NCI-H69 (cell line): ENCODE results near the gene ZNF609.
A peak's percentile ranks its signal among the peaks of the same experiment; 100 is the strongest.

Experiments used
- DNase-seq: peaks from one replicate; lab custom pipeline; 2025; lab: John Stamatoyannopoulos, UW

Gene ZNF609

GRCh38 chr15:64460206-64460723 is at the start of gene ZNF609:
Gene ZNF609, plus strand, starts transcription at chr15:64460578. Its CDS starts 38,842 bp downstream, at chr15:64499420.
- DNase-seq = peak; percentile 98

DNA sequence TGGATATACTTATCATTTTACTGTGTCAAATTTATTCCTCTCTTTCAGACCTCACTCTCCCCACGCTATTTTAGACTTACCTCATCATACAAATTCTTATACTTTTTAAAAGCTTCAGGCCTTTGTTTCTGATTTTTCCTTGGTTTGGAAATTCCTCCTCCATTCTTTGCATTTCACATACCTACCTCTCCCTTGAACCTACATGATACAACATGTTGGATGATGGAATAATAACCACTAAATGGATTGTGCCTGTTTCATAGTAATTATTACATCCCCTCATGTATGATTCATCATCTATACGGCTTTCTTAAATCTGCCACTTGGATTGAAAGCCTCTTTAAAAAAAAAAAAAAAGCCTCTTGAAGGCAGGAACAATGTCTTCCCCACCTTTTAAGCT is 48.2 kb upstream of the ZNF609 start:
- no peak for DNase-seq

- no peak for DNase-seq
These were observed 37.7 kb upstream of the ZNF609 start for GRCh38 chr15:64422697-64423096.

GRCh38 chr15:64423970-64424369 is 36.4 kb upstream of the ZNF609 start:
- DNase-seq = no peak

DNA sequence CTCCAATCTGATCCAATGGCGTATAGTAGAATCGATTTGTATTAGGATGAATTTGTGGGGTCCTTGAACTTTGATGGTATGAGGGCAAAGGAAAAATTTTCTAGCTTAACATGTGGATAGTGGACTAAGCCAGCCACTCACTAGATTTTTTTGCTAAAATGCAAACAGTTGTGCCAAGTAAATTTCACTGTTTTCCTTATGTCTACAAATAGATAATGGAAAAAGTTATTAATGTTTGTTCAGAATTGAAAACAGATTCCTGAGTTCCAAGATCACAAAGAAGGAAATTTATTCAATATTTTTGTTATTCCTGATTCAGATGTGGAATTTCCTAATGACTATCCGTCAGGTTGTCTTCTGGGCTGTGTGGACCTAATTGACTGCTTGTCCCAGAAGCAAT is 35.2 kb upstream of the ZNF609 start:
- no peak for DNase-seq

DNA sequence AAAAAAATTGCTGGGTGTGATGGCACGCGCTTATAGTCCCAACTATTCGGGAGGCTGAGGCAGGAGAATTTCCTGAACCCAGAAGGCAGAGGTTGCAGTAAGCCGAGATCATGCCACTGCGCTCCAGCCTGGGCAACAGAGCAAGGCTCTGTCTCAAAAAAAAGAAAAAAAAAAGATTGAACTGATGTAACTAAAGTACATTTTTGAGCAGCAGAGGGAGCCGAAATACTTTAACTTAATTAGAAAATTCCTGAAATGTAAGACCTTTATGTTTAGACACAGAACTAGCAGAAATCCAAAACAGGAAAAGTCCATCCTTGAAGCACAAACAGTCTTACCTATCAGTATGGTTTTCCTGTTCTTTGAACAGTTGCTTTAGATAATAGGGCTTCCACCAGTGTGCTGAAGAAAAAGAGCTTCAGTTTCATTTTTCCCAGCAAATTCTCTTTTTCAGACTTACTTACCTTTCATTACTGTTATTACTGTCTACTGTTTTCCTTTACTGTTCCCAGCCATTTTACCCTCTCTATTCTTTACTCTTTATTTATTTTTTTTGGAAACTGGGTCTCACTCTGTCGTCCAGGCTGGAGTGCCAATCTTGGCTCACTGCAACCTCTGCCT is 33.4 kb upstream of the ZNF609 start:
- peak; percentile 59 for DNase-seq

DNA sequence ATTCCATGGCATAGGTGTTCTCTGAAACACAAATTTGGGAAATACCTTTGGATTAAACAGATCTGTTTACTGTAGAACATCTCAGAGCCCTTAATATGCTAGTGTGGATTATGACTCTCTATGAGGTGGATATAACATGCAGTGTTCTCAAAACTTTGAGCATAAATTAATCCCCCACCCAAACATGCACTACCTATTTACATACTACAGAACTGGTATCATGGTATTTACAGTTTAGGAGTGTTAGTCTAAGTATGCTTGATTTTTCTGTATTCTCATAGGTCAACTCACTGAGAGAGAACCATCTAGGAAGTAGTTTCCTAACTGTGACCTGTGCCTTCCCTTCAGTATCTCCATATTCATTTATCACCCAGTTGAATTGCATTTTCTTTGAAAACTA is 30.9 kb upstream of the ZNF609 start:
- DNase-seq = no peak

DNA sequence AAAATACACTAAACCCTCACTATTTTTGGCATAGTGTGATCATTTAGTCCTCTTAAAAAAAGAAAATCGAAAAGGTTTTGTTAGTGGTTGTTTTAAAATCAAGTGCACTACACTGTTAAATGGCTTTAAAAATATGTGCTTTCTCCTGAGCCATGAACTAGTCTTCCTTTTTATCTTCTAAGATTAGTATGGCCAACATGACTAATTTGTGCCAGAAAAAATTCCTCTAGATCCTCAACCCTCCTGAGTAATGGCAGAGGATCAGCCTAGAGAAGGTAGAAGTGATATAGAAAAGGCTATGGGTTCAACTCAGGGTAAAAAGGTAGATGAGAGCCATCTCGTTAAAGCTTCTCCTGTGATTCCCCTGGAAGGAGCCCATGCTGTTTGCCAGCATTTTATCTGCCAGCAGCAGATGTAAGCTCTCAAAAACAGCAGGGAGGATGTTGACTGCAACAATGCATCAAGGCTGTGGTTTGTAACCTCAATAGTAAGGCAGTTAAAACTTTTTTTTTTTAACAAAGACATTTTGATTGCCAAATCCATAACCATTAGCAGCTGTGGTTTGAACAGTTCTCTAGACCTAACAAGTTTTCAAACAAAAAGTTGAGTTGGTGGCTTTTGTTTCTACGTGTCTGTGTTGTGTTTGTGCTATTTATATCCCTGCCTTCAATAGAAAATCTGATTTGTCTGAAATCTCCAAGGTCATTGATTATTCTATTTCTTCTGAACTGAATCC is 30.2 kb upstream of the ZNF609 start:
- DNase-seq = peak; percentile 63

GRCh38 chr15:64437982-64438381 is 22.4 kb upstream of the ZNF609 start:
- no peak for DNase-seq

- DNase-seq = no peak
These were observed 21.5 kb upstream of the ZNF609 start for GRCh38 chr15:64438653-64439447.

GRCh38 chr15:64441852-64442251 is 18.5 kb upstream of the ZNF609 start:
- DNase-seq = no peak

DNA sequence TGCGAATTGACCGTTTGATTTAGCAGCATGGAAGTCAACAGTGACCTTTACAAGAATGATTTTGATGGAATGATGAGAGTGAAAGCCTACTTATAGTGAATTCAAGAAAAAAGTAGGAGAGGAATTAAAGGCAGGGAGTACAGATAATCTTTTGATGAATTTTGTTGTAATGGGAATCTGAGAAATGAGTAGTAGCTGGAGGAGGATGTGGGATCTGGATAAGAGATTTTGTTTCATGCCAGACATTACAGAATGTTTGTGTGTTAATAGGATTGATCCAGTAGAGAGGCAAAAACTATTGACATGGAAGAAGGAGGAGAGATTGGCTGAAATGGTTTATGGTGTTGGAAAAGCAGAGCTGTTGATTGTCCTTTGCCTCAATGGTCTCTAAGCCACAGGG is 17.4 kb upstream of the ZNF609 start:
- no peak for DNase-seq

GRCh38 chr15:64443747-64444621 is 16.4 kb upstream of the ZNF609 start:
- no peak for DNase-seq

DNA sequence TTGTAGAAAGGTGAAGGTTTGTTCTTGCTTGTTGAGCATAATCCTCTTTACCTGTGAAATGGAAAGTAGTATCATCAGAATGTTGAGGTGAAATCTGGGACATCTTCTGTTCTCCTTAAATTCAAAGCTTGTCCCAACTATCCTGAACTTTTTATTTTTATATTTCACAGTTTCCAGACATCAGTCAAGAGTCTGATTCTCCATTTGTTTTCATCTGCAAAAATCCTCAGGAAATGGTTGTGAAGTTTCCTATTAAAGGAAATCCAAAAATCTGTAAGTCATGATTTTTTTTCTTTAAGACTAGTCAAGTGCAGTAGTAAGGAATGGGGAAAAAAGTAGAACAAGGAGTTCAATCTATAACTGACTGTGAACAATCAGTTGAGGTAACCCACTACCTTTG is 15.5 kb upstream of the ZNF609 start:
- no peak for DNase-seq

- DNase-seq = no peak
These were observed 12.7 kb upstream of the ZNF609 start for GRCh38 chr15:64447536-64448315.

- DNase-seq = peak; percentile 91
These were observed 7.2 kb upstream of the ZNF609 start for GRCh38 chr15:64452988-64453688.

GRCh38 chr15:64453689-64454037 is 6.7 kb upstream of the ZNF609 start:
- DNase-seq = no peak

- DNase-seq = peak; percentile 21
These were observed 6.1 kb upstream of the ZNF609 start for GRCh38 chr15:64454282-64454681.

DNA sequence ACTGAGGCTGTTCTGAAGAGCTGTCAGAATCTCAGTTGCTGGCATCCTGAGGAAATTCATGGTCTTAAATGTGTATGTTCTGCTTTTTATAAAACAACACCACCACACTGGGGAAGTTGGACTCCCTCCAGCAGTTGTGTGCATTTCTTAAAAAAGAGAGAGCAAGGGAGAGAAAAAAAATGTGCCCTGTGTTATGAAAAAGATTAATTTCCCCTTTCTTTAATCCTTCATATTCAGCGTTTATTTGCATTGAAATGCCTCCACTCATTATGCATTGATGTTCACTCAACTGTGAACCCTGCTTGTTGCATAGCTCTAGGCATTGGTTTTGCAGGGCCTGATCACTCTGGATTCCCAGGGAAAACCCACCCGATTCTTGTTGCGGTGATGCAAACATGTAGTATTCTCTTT is 4.4 kb upstream of the ZNF609 start:
- peak; percentile 80 for DNase-seq

DNA sequence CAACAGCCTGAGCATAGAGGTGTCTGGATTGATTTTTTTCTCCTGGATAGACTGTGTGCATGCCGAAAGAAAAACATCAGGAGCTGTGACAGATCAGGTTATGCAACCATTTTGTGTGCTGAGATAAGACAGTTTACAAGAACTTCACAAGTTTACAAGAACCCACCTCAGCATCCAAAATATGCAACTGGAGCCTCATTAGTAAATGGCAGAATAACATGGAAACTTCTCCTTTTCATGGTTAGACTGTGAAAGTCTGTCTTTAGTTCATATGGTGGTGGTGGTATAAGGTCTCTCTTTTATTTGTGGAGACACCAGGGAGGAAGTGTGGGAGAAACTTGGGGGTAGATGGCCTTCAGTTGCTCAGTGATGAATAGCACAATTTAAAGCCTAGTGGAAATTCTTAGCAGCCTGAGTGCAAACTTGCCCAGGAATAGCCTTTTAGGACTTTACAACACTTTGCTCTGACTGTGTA is 3.7 kb upstream of the ZNF609 start:
- no peak for DNase-seq
